Globus pallidus (tissue), 1 donor: ENCODE results near the gene CD53.
"Not testable (repeated sequence)": the region's sequence is repeated elsewhere in the genome, so short reads cannot be mapped to it uniquely, and the experiment has no call there.

Experiments
- DNase-seq: peaks from one replicate; pipeline ENCODE4 v3.0.0-alpha.2; 2015; ENCODE audit warnings: low spot score

Gene CD53, protein sequence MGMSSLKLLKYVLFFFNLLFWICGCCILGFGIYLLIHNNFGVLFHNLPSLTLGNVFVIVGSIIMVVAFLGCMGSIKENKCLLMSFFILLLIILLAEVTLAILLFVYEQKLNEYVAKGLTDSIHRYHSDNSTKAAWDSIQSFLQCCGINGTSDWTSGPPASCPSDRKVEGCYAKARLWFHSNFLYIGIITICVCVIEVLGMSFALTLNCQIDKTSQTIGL

GRCh38 chr1:110872745-110873720 is at the start of gene CD53:
Gene CD53, plus strand, starts transcription at chr1:110873148. Its CDS starts 18,261 bp downstream, at chr1:110891409.
- peak; percentile 45 for DNase-seq

DNA sequence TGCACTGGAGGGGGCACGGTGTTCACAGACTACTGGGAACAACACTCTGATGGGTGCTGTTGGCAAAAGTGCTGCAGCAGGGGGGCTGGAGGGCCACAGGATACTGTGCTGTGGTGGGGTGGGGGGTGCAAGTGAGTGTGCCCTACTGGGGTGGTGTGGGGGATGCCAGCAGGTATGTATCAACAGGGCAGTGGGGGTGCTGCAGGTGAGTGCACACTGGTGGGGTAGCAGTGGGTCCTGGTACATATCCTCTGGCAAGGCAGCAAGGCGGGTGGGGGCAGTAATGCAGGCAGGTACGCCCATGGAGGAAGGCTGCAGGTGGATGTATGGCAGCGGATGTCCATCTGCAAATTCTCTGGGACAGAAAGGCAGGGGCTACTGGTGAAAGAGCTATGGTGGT is 48.8 kb upstream of the CD53 start:
- DNase-seq = no peak

DNA sequence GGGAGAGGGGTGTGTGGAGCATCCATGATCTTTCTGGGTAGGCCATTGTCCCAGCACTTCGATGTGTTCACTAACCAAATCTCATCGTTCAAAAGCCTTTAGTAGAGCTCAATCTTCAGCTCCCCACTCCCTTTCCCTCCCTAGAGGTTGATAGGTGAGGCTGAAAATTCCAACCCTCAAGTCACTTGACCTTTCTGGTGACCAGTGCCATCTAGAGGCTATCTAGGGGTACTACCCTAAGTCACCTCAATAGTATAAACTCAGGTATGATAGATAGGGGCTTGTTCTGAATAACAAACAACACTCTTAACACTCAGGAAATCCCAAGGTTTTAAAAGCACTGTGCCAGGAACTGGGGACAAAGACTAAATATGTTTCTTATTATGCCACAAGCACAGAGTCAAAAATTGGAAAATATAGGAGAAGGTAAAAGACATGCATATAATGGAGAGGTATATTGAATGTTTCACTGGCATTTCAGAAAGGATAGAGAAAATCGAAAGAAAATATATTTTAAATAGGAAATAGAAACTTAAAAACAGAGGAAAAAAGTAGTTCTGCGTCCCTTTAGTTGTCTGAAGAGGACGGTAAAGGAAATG is 42.9 kb upstream of the CD53 start:
- no peak for DNase-seq

GRCh38 chr1:110833779-110834178 is 39.2 kb upstream of the CD53 start:
- not testable (repeated sequence) for DNase-seq

GRCh38 chr1:110846861-110847260 is 26.1 kb upstream of the CD53 start:
- no peak for DNase-seq

DNA sequence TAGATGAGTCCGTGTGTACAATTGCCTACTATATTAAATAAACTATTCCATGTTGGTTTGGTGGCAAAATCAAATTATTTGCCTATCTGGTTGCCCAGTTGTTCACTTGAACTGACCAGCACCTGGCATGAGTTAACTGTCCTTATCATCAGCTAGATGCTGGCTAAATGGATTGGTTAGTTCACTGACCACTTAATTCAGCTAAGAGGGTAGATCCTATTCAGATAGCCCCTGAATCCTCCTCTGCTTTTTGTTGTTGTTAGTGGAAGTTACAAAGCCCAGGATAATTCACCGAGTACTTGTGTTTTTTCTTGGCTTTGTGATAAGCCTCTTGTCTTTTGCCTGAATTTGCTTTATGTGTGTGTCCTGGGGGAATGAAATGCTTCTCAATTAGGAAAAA is 22.8 kb upstream of the CD53 start:
- DNase-seq = no peak

DNA sequence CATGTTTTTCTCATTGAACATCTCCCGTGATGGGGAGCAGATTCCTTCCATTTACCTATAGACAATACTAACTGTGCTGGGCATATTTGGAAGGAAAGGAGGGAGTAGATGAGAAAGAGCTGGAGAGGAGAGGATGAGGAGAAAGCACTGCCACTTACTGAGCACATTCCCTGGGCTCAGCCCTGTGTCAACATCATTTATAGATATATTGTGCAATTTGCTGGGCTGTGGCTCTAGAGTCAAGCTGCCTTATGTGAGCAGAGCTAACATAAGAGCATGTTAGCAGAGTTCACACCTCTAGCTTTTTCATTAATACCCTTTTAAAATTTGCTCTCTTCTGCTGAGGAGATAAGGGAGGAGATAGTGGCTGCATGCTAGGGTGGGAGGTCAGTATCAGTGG is 22.3 kb upstream of the CD53 start:
- no peak for DNase-seq

- no peak for DNase-seq
These were observed 19.8 kb upstream of the CD53 start for GRCh38 chr1:110853135-110853534.

DNA sequence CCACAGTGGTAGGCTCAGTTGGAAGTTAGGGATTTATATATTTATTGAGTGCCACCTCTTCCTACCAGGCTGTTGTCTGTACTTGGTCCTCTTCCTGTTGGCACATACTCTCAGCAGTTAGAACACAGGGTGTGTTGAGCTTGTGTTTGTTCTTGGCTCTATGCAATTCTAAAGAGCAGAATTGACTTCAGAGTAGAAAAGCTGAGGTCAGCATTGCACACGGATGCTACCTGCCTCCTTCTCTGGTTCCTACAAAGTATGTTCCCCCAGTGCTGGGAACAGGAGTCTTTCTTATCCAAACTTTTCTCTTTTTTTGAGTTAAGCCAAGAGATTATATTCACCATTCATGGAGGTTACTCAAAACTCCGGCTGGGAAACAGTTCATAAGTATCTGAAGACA is 16.5 kb upstream of the CD53 start:
- DNase-seq = no peak

DNA sequence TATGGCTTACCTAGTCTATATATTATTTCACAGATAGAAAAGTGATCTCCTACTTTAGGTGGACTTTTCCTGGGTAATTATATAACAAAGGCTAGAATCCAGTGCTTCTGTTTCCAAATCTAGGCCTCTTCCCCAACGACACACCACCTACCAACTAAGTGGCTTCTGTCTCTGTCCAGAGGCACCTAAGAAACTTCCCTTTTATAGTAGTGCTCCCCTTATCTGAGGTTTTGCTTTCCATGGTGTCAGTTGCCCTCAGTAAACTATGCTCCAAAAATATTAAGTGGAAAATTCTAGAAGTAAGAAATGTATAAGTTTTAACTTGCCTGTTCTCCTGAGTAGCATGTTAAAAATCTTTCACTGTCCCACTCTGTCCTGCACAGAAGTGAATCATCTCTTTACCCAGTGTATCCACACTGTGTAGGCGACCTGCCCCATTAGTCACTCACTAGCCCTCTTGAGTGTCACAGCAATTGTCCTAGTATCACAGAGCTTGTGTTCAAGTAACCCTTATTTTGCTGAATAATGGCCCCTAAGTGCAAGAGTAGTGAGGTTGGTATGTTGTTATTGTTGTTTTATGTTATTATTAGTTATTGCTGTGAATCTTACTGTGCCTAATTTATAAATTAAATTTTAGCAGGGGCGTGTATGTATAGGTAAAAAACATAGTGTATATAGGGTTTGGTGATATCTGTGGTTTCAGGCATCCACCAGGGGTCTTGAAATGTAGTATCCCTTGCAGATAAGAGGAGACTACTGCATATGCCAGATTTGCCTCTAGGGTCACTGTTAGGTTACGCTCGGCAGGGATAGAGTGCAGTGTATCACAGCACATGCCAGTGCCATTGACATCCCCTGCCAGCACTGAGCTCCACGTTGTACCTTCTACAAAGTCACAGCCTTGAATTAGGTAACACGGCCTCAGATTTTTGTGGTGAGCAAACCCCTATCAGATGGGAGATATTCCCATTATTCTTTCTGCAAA is 14.7 kb upstream of the CD53 start:
- DNase-seq = no peak

GRCh38 chr1:110859062-110859461 is 13.9 kb upstream of the CD53 start:
- no peak for DNase-seq

- DNase-seq = no peak
These were observed 12.8 kb upstream of the CD53 start for GRCh38 chr1:110860174-110860573.

- not testable (repeated sequence) for DNase-seq
These were observed 12.3 kb upstream of the CD53 start for GRCh38 chr1:110860620-110861019.

DNA sequence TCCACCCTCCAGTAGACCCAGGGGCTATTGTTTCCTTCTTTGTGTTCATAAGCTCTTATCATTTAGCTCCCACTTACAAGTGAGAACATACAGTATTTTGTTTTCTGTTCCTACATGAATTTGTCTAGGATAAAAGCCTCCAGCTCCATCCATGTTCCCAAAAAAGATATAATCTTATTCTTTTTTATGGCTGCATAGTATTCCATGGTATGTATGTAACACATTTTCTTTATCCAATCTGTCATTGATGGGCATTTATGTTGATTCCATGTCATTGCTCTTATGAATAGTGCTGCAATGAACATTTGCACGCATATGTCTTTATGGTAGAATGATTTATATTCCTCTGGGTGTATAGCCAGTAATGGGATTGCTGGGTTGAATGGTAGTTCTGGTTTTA is 11.0 kb upstream of the CD53 start:
- DNase-seq = not testable (repeated sequence)

DNA sequence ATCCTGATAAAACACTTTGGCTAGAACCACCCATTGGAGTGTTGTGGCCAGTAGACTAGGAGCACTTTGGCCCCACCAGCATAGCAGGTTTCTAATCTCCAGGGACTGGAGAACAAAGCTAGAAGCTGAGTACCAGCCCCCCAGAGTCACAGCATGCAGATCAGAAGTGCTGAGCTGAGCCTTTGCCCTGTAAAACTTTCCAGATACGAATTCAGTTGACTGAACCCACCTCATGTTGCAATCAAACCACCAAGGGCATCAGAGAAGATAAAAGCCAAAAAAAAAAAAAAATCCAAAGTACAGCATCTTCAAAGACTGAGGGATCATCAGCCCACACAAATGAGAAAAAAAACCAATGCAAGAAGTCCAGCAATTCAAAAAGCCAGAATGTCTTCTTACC is 8.7 kb upstream of the CD53 start:
- DNase-seq = no peak

- no peak for DNase-seq
These were observed 2.1 kb upstream of the CD53 start for GRCh38 chr1:110870721-110871388.

- peak; percentile 27 for DNase-seq
These were observed 593 bp upstream of the CD53 start for GRCh38 chr1:110872366-110872744.

DNA sequence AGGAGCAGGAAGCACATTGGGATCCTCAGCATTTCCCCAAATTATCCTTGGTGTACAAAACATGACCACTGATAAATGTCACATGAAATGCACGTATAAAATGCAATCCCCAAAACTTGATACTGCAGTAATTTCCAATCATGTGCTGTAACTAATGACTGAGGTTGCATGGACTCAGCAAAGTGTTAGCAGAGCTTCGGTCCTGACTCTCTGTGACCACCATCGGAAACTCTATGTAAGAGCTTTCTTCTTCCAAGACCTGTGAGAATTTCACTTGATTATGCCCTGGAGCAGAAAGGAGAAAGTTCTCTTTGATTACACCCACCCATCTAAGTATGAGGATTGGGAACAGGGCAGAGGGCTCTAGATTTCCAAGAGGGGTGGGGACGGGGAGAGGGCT is 908 bp downstream of the CD53 start:
- DNase-seq = no peak

DNA sequence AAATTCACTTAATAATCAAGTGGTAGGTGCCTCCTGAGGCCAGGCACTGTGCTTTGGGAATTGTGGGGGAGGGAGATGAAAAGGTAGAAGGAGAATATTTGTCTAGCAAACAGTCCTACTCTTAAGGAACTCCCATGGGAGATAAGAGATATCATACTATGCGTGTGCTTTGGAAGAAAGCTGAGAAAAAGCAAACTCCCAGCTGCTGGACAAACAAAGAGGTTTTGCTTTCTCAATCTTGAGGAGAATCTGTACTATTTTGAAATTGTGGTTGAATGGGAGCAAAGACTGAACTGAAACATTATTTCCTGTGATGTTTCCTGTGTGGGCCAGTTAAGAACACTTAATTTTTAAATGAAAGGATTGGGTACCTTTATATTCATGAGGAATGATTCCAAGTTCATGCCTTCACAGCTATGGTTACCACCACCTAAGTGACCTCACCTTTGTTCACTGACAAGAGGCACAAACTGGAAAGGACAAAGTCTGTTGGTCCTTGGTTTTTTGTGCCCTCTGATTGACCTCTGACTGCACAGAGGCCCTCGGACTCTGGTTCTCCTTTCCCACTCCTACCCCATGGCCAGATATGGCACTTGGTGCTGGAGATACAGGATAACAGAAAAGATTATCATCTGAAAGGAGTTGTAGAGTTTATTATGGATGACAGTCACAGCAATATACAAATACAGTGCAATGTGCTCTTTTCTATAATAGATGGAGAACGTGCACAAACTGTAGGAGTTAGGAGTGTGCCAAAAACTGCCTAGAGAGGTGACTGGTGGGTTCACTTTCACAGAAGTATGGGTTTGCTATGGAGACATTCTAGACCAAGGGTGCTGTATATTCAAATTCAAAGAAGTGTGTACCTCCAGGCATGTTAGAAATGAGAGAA is 1.6 kb downstream of the CD53 start:
- DNase-seq = no peak

GRCh38 chr1:110875216-110875731 is 2.3 kb downstream of the CD53 start:
- no peak for DNase-seq
